CD4-positive, CD25-positive, alpha-beta regulatory T cell (primary cell): ENCODE measurements around the gene EDEM1. TPM values are rescaled to one million over a fixed set of nuclear protein-coding genes. Genes with fewer than 3 reads are reported as not detected.

Experiments used
- ATAC-seq, 2 donors: fragments of 150-1000 bp; cut with Tn5 transposase; one replicate each; pipeline ENCODE4 v1.10.0; 2021; ENCODE audit warnings: low read depth in 2 of 2, moderate number of reproducible peaks in 2 of 2, moderate library complexity in 1 of 2
- DNase-seq, 3 donors: peaks; one replicate each; pipeline versions ENCODE4 v3.0.0 to v3.0.0-alpha.2; 2012 to 2022; ENCODE audit warnings: mixed read lengths in 1 of 3
- H3K27ac ChIP-seq: one replicate; pipeline ENCODE4 v1.7.0; 2013; ENCODE audit warnings: mild to moderate bottlenecking, low read length; ENCODE audit not compliant: insufficient read depth, poor library complexity, severe bottlenecking
- H3K27me3 ChIP-seq: one replicate; pipeline ENCODE4 v1.7.0; 2013; ENCODE audit warnings: low read length; ENCODE audit not compliant: control insufficient read depth, insufficient read depth
- H3K36me3 ChIP-seq: one replicate; pipeline ENCODE4 v1.7.0; 2013; ENCODE audit warnings: mild to moderate bottlenecking, low read length, moderate library complexity; ENCODE audit not compliant: control insufficient read depth, insufficient read depth
- H3K4me1 ChIP-seq: 2 replicates; pipeline ENCODE4 v1.7.0; 2013; ENCODE audit warnings: mild to moderate bottlenecking, low read length; ENCODE audit not compliant: insufficient read depth, control insufficient read depth, poor library complexity, severe bottlenecking
- H3K4me3 ChIP-seq: one replicate; pipeline ENCODE4 v1.7.0; 2013; ENCODE audit warnings: low read depth, mild to moderate bottlenecking, low read length, moderate library complexity
- H3K9me3 ChIP-seq, 2 experiments: 1 replicate in 1 of 2; 2 replicates in 1 of 2; pipeline ENCODE4 v1.7.0; 2013; ENCODE audit warnings: low read length in 2 of 2, mild to moderate bottlenecking in 1 of 2, moderate library complexity in 1 of 2; ENCODE audit not compliant: control insufficient read depth in 2 of 2
- H3K27ac Mint-ChIP-seq, 3 donors: one replicate each; pipeline ENCODE4 v1.8.0; 2020 to 2022; ENCODE audit warnings: mild to moderate bottlenecking in 3 of 3, mixed read lengths in 3 of 3, moderate library complexity in 2 of 3
- H3K27me3 Mint-ChIP-seq: one replicate; pipeline ENCODE4 v1.8.0; 2022; ENCODE audit warnings: mild to moderate bottlenecking, mixed read lengths
- H3K36me3 Mint-ChIP-seq: one replicate; pipeline ENCODE4 v1.8.0; 2020; ENCODE audit warnings: mixed read lengths
- H3K4me1 Mint-ChIP-seq, 4 donors: one replicate each; pipeline ENCODE4 v1.8.0; 2020 to 2022; ENCODE audit warnings: mixed read lengths in 4 of 4, mild to moderate bottlenecking in 1 of 4
- H3K4me3 Mint-ChIP-seq, 4 donors: one replicate each; pipeline ENCODE4 v1.8.0; 2020 to 2022; ENCODE audit warnings: mild to moderate bottlenecking in 4 of 4, mixed read lengths in 4 of 4, moderate library complexity in 3 of 4
- H3K9me3 Mint-ChIP-seq, 7 donors: one replicate each; pipeline ENCODE4 v1.8.0; 2020 to 2022; ENCODE audit warnings: mixed read lengths in 7 of 7, mild to moderate bottlenecking in 3 of 7, moderate library complexity in 2 of 7
- polyA plus RNA-seq, 4 donors: library from polyadenylated mRNA; unstranded; fragments of 300-500 nt; fragmentation: Illumina TruSeq; gene quantifications; one replicate each; pipeline ENCODE4 v1.2.3, GENCODE V29; 2021
- total RNA-seq: library from RNA; stranded (reverse); gene quantifications from one replicate; pipeline ENCODE4 v1.2.3, GENCODE V29; 2022

EDEM1 gene
- total and polyA plus RNA-seq, 5 donors from 2014 or later, result 51.1 to 99.3 (median 55.2) TPM

DNA sequence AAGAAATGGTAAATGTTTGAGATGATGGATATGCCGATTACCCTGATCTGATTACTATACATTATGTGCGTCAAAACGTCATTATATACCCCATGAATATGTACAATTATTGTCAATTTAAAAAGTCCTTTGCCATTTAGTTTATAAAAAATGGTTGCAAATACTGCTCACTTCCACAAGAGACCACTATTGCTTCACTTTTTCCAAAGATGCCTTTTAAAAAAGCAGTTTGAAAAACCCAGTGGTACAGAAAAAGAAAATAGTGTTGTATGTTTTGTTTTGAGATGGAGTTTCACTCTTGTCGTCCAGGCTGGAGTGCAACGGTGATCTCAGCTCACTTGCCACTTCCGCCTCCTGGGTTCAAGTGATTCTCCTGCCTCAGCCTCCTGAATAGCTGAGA, 39.3 kb downstream of the EDEM1 start:
- Histone ChIP-seq H3K27ac (no peak overlapping the region), H3K9me3 (no peaks in the 10 kb centered on the region), H3K4me1 (no peaks in the 10 kb centered on the region), H3K4me3 (no peak overlapping the region), H3K36me3 (peaks cover 4% of the 10 kb centered on the region), H3K27me3 (peaks cover 3% of the 10 kb centered on the region)
- peaks cover 0 to 4% (median 0%) of the 10 kb centered on the region in 4 donors for H3K4me1 Mint-ChIP-seq
- H3K27me3 Mint-ChIP-seq, result peaks cover 4% of the 10 kb centered on the region
- peak in 1 of 3 donors; percentile 20 for DNase-seq
- no peaks in the 10 kb centered on the region for H3K36me3 Mint-ChIP-seq
- ATAC-seq, result no peak
- no peak overlapping the region for H3K4me3 Mint-ChIP-seq
- H3K9me3 Mint-ChIP-seq, result no peaks in the 10 kb centered on the region
- no peak overlapping the region for H3K27ac Mint-ChIP-seq

GRCh38 chr3:5227812-5228211, 40.3 kb downstream of the EDEM1 start:
- Histone ChIP-seq H3K27ac (no peak overlapping the region), H3K27me3 (peaks cover 3% of the 10 kb centered on the region), H3K4me1 (no peaks in the 10 kb centered on the region), H3K4me3 (no peak overlapping the region), H3K9me3 (no peaks in the 10 kb centered on the region), H3K36me3 (peaks cover 2% of the 10 kb centered on the region)
- H3K4me1 Mint-ChIP-seq, result peaks cover 0 to 4% (median 0%) of the 10 kb centered on the region in 4 donors
- peaks cover 4% of the 10 kb centered on the region for H3K27me3 Mint-ChIP-seq
- ATAC-seq (no peak), DNase-seq (no peak)
- no peak overlapping the region for H3K27ac Mint-ChIP-seq
- H3K9me3 Mint-ChIP-seq, result no peaks in the 10 kb centered on the region
- no peaks in the 10 kb centered on the region for H3K36me3 Mint-ChIP-seq
- H3K4me3 Mint-ChIP-seq, result no peak overlapping the region

DNA sequence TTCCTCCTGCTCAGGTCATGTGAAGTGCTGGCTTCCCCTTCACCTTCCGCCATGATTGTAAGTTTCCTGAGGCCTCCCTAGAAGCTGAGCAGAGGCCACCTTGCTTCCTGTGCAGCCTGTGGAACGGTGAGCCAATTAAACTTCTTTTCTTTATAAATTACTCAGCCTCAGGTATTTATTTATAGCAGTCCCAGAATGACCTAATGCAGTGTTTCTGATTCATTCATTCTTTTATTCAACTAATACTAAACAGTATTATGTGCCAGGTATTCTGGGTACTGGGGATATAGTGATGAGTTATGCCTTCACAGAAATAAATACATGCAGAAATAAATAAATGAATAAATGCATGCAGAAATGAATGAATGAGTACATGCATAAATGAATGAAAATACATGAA, 41.9 kb downstream of the EDEM1 start:
- no peak overlapping the region for H3K27ac ChIP-seq
- H3K9me3 ChIP-seq, result no peaks in the 10 kb centered on the region
- DNase-seq (no peak), ATAC-seq (no peak)
- peak overlapping the region in 1 of 3 donors; percentile 40 for H3K27ac Mint-ChIP-seq
- H3K36me3 Mint-ChIP-seq, result no peaks in the 10 kb centered on the region
- no peak overlapping the region for H3K4me3 Mint-ChIP-seq
- peaks cover 3% of the 10 kb centered on the region for H3K27me3 ChIP-seq
- H3K27me3 Mint-ChIP-seq, result peaks cover 4% of the 10 kb centered on the region
- H3K36me3 ChIP-seq, result no peaks in the 10 kb centered on the region
- no peak overlapping the region for H3K4me3 ChIP-seq
- H3K9me3 Mint-ChIP-seq, result no peaks in the 10 kb centered on the region
- H3K4me1 ChIP-seq, result no peaks in the 10 kb centered on the region
- H3K4me1 Mint-ChIP-seq, result peaks cover 0 to 4% (median 0%) of the 10 kb centered on the region in 4 donors

GRCh38 chr3:5231074-5231473, 43.6 kb downstream of the EDEM1 start:
- Histone ChIP-seq H3K4me3 (no peak overlapping the region), H3K27ac (no peak overlapping the region), H3K27me3 (peaks cover 3% of the 10 kb centered on the region), H3K4me1 (no peaks in the 10 kb centered on the region), H3K9me3 (no peaks in the 10 kb centered on the region), H3K36me3 (no peaks in the 10 kb centered on the region)
- ATAC-seq (no peak), DNase-seq (no peak)
- Mint-ChIP-seq H3K27me3 (peaks cover 4% of the 10 kb centered on the region), H3K4me3 (no peak overlapping the region), H3K4me1 (peaks cover 0 to 4% (median 0%) of the 10 kb centered on the region in 4 donors), H3K36me3 (no peaks in the 10 kb centered on the region), H3K9me3 (no peaks in the 10 kb centered on the region), H3K27ac (no peak overlapping the region)

- no peaks in the 10 kb centered on the region for H3K36me3 ChIP-seq
- peaks cover 4% of the 10 kb centered on the region for H3K27me3 Mint-ChIP-seq
- peaks cover 0 to 4% (median 0%) of the 10 kb centered on the region in 4 donors for H3K4me1 Mint-ChIP-seq
- no peaks in the 10 kb centered on the region for H3K9me3 Mint-ChIP-seq
- H3K27ac Mint-ChIP-seq, result no peak overlapping the region
- H3K4me3 ChIP-seq, result no peak overlapping the region
- no peaks in the 10 kb centered on the region for H3K4me1 ChIP-seq
- no peaks in the 10 kb centered on the region for H3K9me3 ChIP-seq
- no peaks in the 10 kb centered on the region for H3K36me3 Mint-ChIP-seq
- H3K4me3 Mint-ChIP-seq, result no peak overlapping the region
- peaks cover 3% of the 10 kb centered on the region for H3K27me3 ChIP-seq
- DNase-seq (no peak), ATAC-seq (no peak)
- H3K27ac ChIP-seq, result no peak overlapping the region
Measured at GRCh38 chr3:5231487-5231886, 44.0 kb downstream of the EDEM1 start.

DNA sequence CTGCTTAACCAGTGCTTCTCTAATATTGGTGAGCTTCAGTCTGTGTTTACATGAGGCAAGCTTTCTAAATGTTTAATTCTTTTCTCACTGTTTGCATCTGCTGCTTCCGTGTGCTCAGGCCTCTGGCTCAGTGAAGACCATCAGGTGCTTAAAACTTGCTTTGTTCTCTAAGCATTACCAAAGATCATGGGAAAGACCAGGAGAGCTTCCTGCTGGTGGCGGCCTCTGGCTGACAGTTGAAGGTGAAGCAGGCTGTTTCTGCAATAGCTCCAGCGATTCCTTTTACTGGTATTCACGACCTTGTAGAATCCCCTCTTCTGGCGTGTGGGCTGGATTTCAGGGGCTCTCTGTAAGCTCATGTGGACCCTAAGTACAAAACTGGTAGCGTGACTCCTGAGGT, 45.1 kb downstream of the EDEM1 start:
- no peak overlapping the region for H3K4me3 Mint-ChIP-seq
- ATAC-seq (no peak), DNase-seq (no peak)
- Histone ChIP-seq H3K4me3 (no peak overlapping the region), H3K27ac (no peak overlapping the region), H3K9me3 (no peaks in the 10 kb centered on the region), H3K36me3 (no peaks in the 10 kb centered on the region), H3K4me1 (no peaks in the 10 kb centered on the region), H3K27me3 (peaks cover 3% of the 10 kb centered on the region)
- H3K36me3 Mint-ChIP-seq, result no peaks in the 10 kb centered on the region
- H3K27ac Mint-ChIP-seq, result no peak overlapping the region
- H3K27me3 Mint-ChIP-seq, result peaks cover under 1% of the 10 kb centered on the region
- H3K4me1 Mint-ChIP-seq, result peaks cover 0 to 4% (median 0%) of the 10 kb centered on the region in 4 donors
- no peaks in the 10 kb centered on the region for H3K9me3 Mint-ChIP-seq

- Histone ChIP-seq H3K27me3 (peaks cover 3% of the 10 kb centered on the region), H3K27ac (no peak overlapping the region), H3K9me3 (no peaks in the 10 kb centered on the region), H3K4me3 (no peak overlapping the region), H3K36me3 (no peaks in the 10 kb centered on the region), H3K4me1 (no peaks in the 10 kb centered on the region)
- peak overlapping the region in 1 of 3 donors; percentile 44 for H3K27ac Mint-ChIP-seq
- H3K36me3 Mint-ChIP-seq, result no peaks in the 10 kb centered on the region
- DNase-seq (no peak), ATAC-seq (no peak)
- no peaks in the 10 kb centered on the region for H3K27me3 Mint-ChIP-seq
- H3K9me3 Mint-ChIP-seq, result no peaks in the 10 kb centered on the region
- H3K4me1 Mint-ChIP-seq, result peaks cover 0 to 4% (median 0%) of the 10 kb centered on the region in 4 donors
- no peak overlapping the region for H3K4me3 Mint-ChIP-seq
Measured at GRCh38 chr3:5233026-5233425, 45.5 kb downstream of the EDEM1 start.

GRCh38 chr3:5235655-5236054, 48.1 kb downstream of the EDEM1 start:
- no peak overlapping the region for H3K27ac Mint-ChIP-seq

More at GRCh38 chr3:5235655-5236054, 48.1 kb downstream of the EDEM1 start:
- Histone ChIP-seq H3K4me1 (no peaks in the 10 kb centered on the region), H3K27ac (no peak overlapping the region), H3K36me3 (no peaks in the 10 kb centered on the region), H3K27me3 (peaks cover 3% of the 10 kb centered on the region), H3K4me3 (no peak overlapping the region), H3K9me3 (no peaks in the 10 kb centered on the region)
- Mint-ChIP-seq H3K4me3 (no peak overlapping the region), H3K27me3 (no peaks in the 10 kb centered on the region), H3K36me3 (no peaks in the 10 kb centered on the region), H3K9me3 (peaks cover 0 to 3% (median 0%) of the 10 kb centered on the region in 7 donors), H3K4me1 (no peaks in the 10 kb centered on the region)
- DNase-seq (no peak), ATAC-seq (no peak)
